ENCODE results near the gene SERINC3.

GRCh38 chr20:44496976-44497375 lies 24.9 kb downstream of the SERINC3 start:
- TF ChIP-seq, protein P1, sequence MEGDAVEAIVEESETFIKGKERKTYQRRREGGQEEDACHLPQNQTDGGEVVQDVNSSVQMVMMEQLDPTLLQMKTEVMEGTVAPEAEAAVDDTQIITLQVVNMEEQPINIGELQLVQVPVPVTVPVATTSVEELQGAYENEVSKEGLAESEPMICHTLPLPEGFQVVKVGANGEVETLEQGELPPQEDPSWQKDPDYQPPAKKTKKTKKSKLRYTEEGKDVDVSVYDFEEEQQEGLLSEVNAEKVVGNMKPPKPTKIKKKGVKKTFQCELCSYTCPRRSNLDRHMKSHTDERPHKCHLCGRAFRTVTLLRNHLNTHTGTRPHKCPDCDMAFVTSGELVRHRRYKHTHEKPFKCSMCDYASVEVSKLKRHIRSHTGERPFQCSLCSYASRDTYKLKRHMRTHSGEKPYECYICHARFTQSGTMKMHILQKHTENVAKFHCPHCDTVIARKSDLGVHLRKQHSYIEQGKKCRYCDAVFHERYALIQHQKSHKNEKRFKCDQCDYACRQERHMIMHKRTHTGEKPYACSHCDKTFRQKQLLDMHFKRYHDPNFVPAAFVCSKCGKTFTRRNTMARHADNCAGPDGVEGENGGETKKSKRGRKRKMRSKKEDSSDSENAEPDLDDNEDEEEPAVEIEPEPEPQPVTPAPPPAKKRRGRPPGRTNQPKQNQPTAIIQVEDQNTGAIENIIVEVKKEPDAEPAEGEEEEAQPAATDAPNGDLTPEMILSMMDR (IDR thresholded peaks at IDR 0.05): no peak
- TF ChIP-seq EZH2 (IDR thresholded peaks at IDR 0.05; ENCODE audit: borderline replicate concordance, insufficient read depth, low read depth, low read length, poor library complexity, severe bottlenecking): no peak

Data from B cell (primary cell).